Measurements from ENCODE around the gene KLF5.

KLF5 gene

DNA sequence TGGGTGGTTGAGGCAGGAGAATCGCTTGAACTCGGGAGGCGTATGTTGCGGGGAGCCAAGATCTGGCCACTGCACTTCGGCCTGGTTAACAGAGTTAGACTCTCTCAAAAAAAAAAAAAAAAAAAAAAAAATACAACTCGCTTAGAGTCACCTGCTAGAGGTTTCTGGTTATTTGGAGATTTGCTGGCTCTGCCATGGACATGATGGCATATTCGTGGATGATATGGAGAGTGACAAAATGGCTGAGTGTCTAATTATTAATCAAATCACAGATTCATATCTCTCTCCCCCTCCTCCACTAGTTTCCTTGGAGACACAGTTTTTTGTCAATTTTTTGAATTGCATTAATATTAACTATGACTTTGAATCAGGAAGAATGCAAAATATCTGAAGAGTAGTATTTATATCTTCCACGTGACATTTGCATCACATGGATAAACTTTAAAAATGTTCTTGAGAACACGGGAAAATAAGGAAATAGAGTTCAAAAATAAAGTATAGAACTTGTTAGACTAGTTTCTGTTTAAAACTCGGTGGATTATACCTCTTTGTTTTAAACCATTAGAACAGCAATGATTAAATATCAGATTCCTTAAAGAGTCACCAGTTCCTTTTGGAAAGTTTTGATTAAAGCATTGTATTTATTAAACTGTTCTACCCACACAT is 47.8 kb downstream of the KLF5 start:
- H3K9me3 ChIP-seq (ENCODE audit: control insufficient read depth, low read length), result no peaks in the 10 kb centered on the region
- no peak overlapping the region for H3K4me3 ChIP-seq (ENCODE audit: extremely low read depth, insufficient read depth, low read length, poor library complexity, severe bottlenecking)
- WGBS, 2 experiments (ENCODE audit: insufficient coverage in 2 of 2), result 67 to 97% methylated on average over 1 to 4 of the region's 10 CpGs
- H3K4me1 ChIP-seq (ENCODE audit: control insufficient read depth, insufficient read depth, low read length, poor library complexity, severe bottlenecking), result peaks cover 3% of the 10 kb centered on the region
- no peak overlapping the region for H3K27ac ChIP-seq (ENCODE audit: low read depth, low read length, severe bottlenecking)
- H3K36me3 ChIP-seq (ENCODE audit: control insufficient read depth, insufficient read depth, low read length), result no peaks in the 10 kb centered on the region

DNA sequence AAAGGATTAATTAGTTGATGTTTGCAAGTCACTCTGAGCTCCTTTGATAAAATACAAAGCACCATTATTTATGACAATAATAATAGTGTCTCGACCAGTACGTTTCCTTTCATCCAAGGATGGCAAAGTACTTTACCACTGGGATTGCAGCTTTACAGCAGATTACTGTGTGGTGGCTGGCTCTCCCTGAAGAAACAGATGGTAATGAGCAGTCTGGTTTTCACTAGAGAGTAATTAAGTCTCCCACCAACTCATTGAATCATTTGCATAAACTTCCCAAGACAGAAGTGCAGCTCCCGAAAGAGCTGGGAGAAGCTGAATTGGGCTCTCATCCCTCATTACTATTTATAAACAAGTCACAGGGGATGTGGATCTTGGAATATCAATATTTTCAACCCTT is 48.7 kb downstream of the KLF5 start:
- peaks cover 3% of the 10 kb centered on the region for H3K4me1 ChIP-seq (ENCODE audit: control insufficient read depth, insufficient read depth, low read length, poor library complexity, severe bottlenecking)
- H3K27ac ChIP-seq (ENCODE audit: low read depth, low read length, severe bottlenecking), result no peak overlapping the region
- no peaks in the 10 kb centered on the region for H3K9me3 ChIP-seq (ENCODE audit: control insufficient read depth, low read length)
- no peaks in the 10 kb centered on the region for H3K36me3 ChIP-seq (ENCODE audit: control insufficient read depth, insufficient read depth, low read length)
- WGBS, 2 experiments (ENCODE audit: insufficient coverage in 2 of 2), result 82% methylated on average over 2 of the region's 3 CpGs; no CpG with 5 or more reads in 1 of the 2 experiments
- H3K4me3 ChIP-seq (ENCODE audit: extremely low read depth, insufficient read depth, low read length, poor library complexity, severe bottlenecking), result no peak overlapping the region

DNA sequence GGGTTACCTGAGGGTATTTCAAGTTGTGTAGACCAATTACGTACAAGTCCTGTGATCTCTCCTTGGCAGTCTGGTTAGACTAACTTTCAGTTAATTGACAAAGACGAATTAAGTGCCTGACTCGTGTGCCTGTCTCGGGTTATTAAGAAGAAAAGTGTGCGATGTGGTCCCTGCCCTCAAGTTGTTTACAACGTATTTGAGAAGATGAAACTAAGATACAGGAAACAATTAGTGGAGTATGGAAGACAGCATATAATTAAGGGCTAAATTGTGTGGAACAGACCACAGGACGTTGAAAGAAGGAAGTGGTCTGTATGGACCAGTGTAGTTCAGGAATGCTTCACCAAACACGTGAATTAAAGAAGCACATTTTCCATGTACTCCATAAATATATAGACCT is 49.2 kb downstream of the KLF5 start:
- H3K36me3 ChIP-seq (ENCODE audit: control insufficient read depth, insufficient read depth, low read length), result no peaks in the 10 kb centered on the region
- WGBS, 2 experiments (ENCODE audit: insufficient coverage in 2 of 2), result 90 to 98% methylated on average over 6 of the region's 8 CpGs
- no peak overlapping the region for H3K27ac ChIP-seq (ENCODE audit: low read depth, low read length, severe bottlenecking)
- no peaks in the 10 kb centered on the region for H3K9me3 ChIP-seq (ENCODE audit: control insufficient read depth, low read length)
- no peak overlapping the region for H3K4me3 ChIP-seq (ENCODE audit: extremely low read depth, insufficient read depth, low read length, poor library complexity, severe bottlenecking)
- peaks cover 3% of the 10 kb centered on the region for H3K4me1 ChIP-seq (ENCODE audit: control insufficient read depth, insufficient read depth, low read length, poor library complexity, severe bottlenecking)

DNA sequence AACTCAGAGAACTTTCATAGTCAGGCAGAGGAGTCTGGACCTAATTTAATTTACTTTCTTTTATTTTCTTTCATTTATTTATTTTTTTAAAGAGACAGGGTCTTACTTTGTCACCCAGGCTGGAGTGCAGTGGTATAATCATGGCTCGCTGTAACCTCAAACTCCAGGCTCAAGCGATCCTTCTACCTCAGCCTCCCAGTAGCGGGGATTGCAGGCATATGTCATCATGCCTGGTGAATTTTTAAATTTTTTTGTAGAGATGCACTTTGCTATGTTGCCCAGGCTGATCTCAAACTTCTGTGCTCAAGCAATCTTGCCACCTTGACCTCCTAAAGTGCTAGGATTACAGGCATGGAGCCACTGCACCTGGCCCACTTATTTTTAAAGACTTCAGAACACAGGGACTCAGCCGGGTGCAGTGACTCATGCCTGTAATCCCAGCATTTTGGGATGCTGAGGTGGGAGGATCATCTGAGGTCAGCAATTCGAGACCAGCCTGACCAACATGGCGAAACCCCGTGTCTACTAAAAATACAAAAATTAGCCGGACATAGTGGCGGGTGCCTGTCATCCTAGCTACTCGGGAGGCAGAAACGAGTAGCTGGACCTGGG is 50.6 kb downstream of the KLF5 start:
- Histone ChIP-seq H3K4me3 (ENCODE audit: extremely low read depth, insufficient read depth, low read length, poor library complexity, severe bottlenecking) (no peak overlapping the region), H3K36me3 (ENCODE audit: control insufficient read depth, insufficient read depth, low read length) (no peaks in the 10 kb centered on the region), H3K9me3 (ENCODE audit: control insufficient read depth, low read length) (no peaks in the 10 kb centered on the region), H3K27ac (ENCODE audit: low read depth, low read length, severe bottlenecking) (no peak overlapping the region), H3K4me1 (ENCODE audit: control insufficient read depth, insufficient read depth, low read length, poor library complexity, severe bottlenecking) (peaks cover 3% of the 10 kb centered on the region)
- WGBS, 2 experiments (ENCODE audit: insufficient coverage in 2 of 2), result 86 to 98% methylated on average over 6 to 7 of the region's 11 CpGs

DNA sequence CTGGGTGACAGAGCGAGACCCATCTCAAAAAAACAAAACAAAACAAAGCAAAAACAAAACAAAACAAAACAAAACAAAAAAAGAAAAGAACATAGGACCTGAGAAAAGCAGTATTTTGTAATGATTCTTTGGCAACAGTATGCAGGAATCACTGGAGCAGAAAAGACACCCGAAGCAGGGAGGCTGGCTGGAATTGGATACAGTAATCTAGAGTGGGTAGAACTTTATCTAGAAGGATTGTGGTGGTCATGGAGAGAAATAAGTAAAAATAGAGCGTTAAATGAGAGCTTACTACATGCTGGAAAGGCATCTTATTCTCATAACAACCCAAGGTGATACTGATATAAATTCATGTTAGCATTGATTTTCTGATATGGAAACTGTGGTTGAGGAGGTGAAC is 51.2 kb downstream of the KLF5 start:
- no peak overlapping the region for H3K27ac ChIP-seq (ENCODE audit: low read depth, low read length, severe bottlenecking)
- H3K9me3 ChIP-seq (ENCODE audit: control insufficient read depth, low read length), result no peaks in the 10 kb centered on the region
- no peak overlapping the region for H3K4me3 ChIP-seq (ENCODE audit: extremely low read depth, insufficient read depth, low read length, poor library complexity, severe bottlenecking)
- no peaks in the 10 kb centered on the region for H3K36me3 ChIP-seq (ENCODE audit: control insufficient read depth, insufficient read depth, low read length)
- H3K4me1 ChIP-seq (ENCODE audit: control insufficient read depth, insufficient read depth, low read length, poor library complexity, severe bottlenecking), result peaks cover 3% of the 10 kb centered on the region
- WGBS, 2 experiments (ENCODE audit: insufficient coverage in 2 of 2), result 87 to 95% methylated on average over 1 to 2 of the region's 3 CpGs

DNA sequence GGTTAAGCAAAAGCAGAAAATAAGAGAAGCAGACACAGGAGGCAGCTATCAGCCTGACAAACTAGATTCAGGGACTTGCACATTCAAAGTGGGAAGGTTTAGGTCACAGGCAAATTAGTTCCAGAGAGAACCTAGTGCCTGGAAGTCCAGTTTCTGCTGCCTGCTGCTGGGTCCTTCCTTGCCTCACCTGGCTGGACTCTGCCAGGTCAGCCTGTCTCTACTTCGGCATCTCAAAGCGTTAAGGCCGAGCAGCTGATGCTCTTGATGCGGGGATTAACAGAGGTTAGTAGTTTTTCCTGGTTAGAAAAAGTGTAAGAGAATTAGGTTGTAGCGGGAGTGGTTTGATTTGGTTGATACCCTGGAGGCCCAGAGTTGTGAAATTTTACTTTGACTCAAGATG is 52.0 kb downstream of the KLF5 start:
- Histone ChIP-seq H3K36me3 (ENCODE audit: control insufficient read depth, insufficient read depth, low read length) (no peaks in the 10 kb centered on the region), H3K27ac (ENCODE audit: low read depth, low read length, severe bottlenecking) (no peak overlapping the region), H3K4me3 (ENCODE audit: extremely low read depth, insufficient read depth, low read length, poor library complexity, severe bottlenecking) (no peak overlapping the region), H3K4me1 (ENCODE audit: control insufficient read depth, insufficient read depth, low read length, poor library complexity, severe bottlenecking) (peaks cover 3% of the 10 kb centered on the region), H3K9me3 (ENCODE audit: control insufficient read depth, low read length) (no peaks in the 10 kb centered on the region)
- 98% methylated on average over 5 of the region's 5 CpGs for WGBS, 2 experiments (ENCODE audit: insufficient coverage in 2 of 2)

DNA sequence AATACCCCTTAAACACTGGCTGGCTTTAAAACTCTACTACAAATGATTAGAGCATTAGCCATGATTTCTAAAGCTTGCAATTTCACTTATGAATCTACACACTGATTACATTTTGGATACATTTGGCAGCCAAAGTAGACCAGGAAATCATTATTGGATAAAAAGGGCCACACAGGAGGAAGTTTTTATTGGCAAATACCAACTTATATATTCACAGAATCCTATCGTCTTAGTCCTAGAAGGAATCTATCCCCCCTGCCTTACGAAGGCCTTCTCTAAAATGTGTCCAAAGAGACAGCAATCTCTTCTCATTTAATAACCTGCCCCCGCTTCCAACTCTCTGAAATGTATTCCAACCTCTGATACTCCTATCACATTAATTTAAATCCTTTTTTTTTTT is 52.5 kb downstream of the KLF5 start:
- peaks cover 3% of the 10 kb centered on the region for H3K4me1 ChIP-seq (ENCODE audit: control insufficient read depth, insufficient read depth, low read length, poor library complexity, severe bottlenecking)
- no peak overlapping the region for H3K4me3 ChIP-seq (ENCODE audit: extremely low read depth, insufficient read depth, low read length, poor library complexity, severe bottlenecking)
- WGBS, 2 experiments (ENCODE audit: insufficient coverage in 2 of 2), result 68 to 79% methylated on average over 2 to 3 of the region's 3 CpGs
- H3K27ac ChIP-seq (ENCODE audit: low read depth, low read length, severe bottlenecking), result no peak overlapping the region
- no peaks in the 10 kb centered on the region for H3K36me3 ChIP-seq (ENCODE audit: control insufficient read depth, insufficient read depth, low read length)
- no peaks in the 10 kb centered on the region for H3K9me3 ChIP-seq (ENCODE audit: control insufficient read depth, low read length)

DNA sequence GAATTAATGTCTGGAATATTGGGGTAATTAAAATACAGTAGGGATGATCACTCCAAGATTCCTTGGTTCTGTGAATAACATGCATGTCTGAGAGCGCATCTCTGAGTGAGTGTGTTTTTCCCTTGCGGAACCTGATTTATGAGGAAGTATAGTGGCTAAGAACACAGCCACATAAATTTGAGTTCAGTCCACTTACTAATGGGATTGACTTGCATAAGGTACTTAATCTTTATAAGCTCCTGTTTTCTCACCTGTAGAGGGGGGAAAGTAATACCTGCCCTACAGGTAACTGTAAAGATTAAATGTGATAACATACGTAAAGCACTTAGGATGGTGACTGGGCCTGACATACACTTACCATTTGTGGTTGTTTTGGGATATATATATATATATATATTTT is 60.8 kb downstream of the KLF5 start:
- no peaks in the 10 kb centered on the region for H3K4me1 ChIP-seq (ENCODE audit: control insufficient read depth, insufficient read depth, low read length, poor library complexity, severe bottlenecking)
- H3K27ac ChIP-seq (ENCODE audit: low read depth, low read length, severe bottlenecking), result no peak overlapping the region
- no peaks in the 10 kb centered on the region for H3K36me3 ChIP-seq (ENCODE audit: control insufficient read depth, insufficient read depth, low read length)
- H3K4me3 ChIP-seq (ENCODE audit: extremely low read depth, insufficient read depth, low read length, poor library complexity, severe bottlenecking), result no peak overlapping the region
- no peaks in the 10 kb centered on the region for H3K9me3 ChIP-seq (ENCODE audit: control insufficient read depth, low read length)
- WGBS, 2 experiments (ENCODE audit: insufficient coverage in 2 of 2), result 83% methylated on average over 1 of the region's 3 CpGs; no CpG with 5 or more reads in 1 of the 2 experiments
